ENCODE results near the gene ATAD2B. TPM values are rescaled to one million over a fixed set of nuclear protein-coding genes. Genes with fewer than 3 reads are reported as not detected.

ATAD2B gene
- polyA plus RNA-seq, 1 of the 3 experiments (the other 2 are of a cell fraction): 1.3 TPM

DNA sequence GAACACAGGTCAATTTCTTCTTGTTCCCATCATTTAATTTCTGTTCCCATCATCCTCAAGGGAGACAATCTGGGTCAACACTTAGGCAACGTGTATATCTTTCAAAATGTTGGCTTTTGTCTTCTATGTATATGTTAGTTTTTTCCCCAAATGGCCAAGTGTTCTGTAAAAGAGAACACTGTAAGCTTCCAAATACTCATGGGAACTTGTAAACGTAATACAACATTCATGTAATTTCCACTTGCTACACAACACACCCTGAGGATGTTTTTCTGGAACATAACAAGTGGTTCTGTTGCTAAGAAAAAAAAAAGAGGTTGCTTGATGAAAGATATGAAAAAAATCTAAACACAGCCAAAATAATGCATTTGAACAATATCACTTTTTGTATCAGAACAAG, 149.1 kb downstream of the ATAD2B start (continued):
- TF ChIP-seq, protein P1, sequence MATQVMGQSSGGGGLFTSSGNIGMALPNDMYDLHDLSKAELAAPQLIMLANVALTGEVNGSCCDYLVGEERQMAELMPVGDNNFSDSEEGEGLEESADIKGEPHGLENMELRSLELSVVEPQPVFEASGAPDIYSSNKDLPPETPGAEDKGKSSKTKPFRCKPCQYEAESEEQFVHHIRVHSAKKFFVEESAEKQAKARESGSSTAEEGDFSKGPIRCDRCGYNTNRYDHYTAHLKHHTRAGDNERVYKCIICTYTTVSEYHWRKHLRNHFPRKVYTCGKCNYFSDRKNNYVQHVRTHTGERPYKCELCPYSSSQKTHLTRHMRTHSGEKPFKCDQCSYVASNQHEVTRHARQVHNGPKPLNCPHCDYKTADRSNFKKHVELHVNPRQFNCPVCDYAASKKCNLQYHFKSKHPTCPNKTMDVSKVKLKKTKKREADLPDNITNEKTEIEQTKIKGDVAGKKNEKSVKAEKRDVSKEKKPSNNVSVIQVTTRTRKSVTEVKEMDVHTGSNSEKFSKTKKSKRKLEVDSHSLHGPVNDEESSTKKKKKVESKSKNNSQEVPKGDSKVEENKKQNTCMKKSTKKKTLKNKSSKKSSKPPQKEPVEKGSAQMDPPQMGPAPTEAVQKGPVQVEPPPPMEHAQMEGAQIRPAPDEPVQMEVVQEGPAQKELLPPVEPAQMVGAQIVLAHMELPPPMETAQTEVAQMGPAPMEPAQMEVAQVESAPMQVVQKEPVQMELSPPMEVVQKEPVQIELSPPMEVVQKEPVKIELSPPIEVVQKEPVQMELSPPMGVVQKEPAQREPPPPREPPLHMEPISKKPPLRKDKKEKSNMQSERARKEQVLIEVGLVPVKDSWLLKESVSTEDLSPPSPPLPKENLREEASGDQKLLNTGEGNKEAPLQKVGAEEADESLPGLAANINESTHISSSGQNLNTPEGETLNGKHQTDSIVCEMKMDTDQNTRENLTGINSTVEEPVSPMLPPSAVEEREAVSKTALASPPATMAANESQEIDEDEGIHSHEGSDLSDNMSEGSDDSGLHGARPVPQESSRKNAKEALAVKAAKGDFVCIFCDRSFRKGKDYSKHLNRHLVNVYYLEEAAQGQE (IDR thresholded peaks at IDR 0.05; ENCODE audit: low read depth, low read length): no peak
- no peak for TF ChIP-seq MEF2A (IDR thresholded peaks at IDR 0.05; ENCODE audit: borderline replicate concordance, low read depth)
- TF ChIP-seq NRF1 (IDR thresholded peaks at IDR 0.05; ENCODE audit: low read depth, low read length): no peak

DNA sequence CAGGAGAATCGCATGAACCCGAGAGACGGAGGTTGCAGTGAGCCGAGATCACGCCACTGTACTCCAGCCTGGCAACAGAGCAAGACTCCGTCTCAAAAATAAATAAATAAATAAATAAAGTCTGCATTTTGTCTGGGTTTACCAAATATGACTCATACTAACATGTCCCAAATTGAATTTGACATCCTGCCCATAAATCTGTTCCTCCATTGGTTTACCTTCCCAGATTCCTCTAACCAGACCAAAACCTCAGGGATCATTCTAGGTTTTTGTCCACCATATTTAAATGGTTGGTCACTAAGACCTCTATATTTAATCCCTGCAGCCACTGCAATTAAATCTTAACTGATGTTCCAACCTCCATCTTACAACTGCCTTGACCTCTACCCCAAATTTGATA, 150.9 kb downstream of the ATAD2B start:
- 96% methylated on average over 6 of the region's 6 CpGs for whole genome bisulfite sequencing (ENCODE audit: low lambda C conversion rate)
- CTCF ChIA-PET: no interaction called here
- no peak for DNase-seq

More for the DNA sequence above, 150.9 kb downstream of the ATAD2B start:
- H3K79me2 ChIP-seq (ENCODE audit: insufficient read depth): no peaks in the 10 kb centered on the region
- POLR2A ChIA-PET: no interaction called here
- no peaks in the 10 kb centered on the region; a peak in 2 of 4 replicates for H3K4me1 ChIP-seq (ENCODE audit: control insufficient read depth in 1 of 2, insufficient read depth in 2 of 2, low read depth in 1 of 2, low read length in 1 of 2)
- no peak overlapping the region for H3K9ac ChIP-seq
- TF ChIP-seq, protein P1 (IDR thresholded peaks at IDR 0.05; ENCODE audit: low read depth, low read length): no peak
- no peak for TF ChIP-seq GABPA (IDR thresholded peaks at IDR 0.05; ENCODE audit: low read depth)
- TF ChIP-seq EZH2phosphoT487 (IDR thresholded peaks at IDR 0.05; ENCODE audit: borderline replicate concordance, low read depth): no peak
- TF ChIP-seq, protein P2, sequence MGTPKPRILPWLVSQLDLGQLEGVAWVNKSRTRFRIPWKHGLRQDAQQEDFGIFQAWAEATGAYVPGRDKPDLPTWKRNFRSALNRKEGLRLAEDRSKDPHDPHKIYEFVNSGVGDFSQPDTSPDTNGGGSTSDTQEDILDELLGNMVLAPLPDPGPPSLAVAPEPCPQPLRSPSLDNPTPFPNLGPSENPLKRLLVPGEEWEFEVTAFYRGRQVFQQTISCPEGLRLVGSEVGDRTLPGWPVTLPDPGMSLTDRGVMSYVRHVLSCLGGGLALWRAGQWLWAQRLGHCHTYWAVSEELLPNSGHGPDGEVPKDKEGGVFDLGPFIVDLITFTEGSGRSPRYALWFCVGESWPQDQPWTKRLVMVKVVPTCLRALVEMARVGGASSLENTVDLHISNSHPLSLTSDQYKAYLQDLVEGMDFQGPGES (IDR thresholded peaks at IDR 0.05; ENCODE audit: low read depth, low read length): no peak
- TF ChIP-seq, protein P3, sequence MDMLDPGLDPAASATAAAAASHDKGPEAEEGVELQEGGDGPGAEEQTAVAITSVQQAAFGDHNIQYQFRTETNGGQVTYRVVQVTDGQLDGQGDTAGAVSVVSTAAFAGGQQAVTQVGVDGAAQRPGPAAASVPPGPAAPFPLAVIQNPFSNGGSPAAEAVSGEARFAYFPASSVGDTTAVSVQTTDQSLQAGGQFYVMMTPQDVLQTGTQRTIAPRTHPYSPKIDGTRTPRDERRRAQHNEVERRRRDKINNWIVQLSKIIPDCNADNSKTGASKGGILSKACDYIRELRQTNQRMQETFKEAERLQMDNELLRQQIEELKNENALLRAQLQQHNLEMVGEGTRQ (IDR thresholded peaks at IDR 0.05; ENCODE audit: borderline replicate concordance, low read depth, low read length): no peak
- no peak for TF ChIP-seq YY1 (IDR thresholded peaks at IDR 0.05; ENCODE audit: low read depth)
- TF ChIP-seq, protein P4, sequence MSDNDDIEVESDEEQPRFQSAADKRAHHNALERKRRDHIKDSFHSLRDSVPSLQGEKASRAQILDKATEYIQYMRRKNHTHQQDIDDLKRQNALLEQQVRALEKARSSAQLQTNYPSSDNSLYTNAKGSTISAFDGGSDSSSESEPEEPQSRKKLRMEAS (IDR thresholded peaks at IDR 0.05; ENCODE audit: low read depth): no peak
- TF ChIP-seq NRF1 (IDR thresholded peaks at IDR 0.05; ENCODE audit: low read depth, low read length): no peak
- TF ChIP-seq, protein P5, sequence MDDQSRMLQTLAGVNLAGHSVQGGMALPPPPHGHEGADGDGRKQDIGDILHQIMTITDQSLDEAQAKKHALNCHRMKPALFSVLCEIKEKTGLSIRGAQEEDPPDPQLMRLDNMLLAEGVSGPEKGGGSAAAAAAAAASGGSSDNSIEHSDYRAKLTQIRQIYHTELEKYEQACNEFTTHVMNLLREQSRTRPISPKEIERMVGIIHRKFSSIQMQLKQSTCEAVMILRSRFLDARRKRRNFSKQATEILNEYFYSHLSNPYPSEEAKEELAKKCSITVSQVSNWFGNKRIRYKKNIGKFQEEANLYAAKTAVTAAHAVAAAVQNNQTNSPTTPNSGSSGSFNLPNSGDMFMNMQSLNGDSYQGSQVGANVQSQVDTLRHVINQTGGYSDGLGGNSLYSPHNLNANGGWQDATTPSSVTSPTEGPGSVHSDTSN (IDR thresholded peaks at IDR 0.05): no peak
- TF ChIP-seq, protein P6, sequence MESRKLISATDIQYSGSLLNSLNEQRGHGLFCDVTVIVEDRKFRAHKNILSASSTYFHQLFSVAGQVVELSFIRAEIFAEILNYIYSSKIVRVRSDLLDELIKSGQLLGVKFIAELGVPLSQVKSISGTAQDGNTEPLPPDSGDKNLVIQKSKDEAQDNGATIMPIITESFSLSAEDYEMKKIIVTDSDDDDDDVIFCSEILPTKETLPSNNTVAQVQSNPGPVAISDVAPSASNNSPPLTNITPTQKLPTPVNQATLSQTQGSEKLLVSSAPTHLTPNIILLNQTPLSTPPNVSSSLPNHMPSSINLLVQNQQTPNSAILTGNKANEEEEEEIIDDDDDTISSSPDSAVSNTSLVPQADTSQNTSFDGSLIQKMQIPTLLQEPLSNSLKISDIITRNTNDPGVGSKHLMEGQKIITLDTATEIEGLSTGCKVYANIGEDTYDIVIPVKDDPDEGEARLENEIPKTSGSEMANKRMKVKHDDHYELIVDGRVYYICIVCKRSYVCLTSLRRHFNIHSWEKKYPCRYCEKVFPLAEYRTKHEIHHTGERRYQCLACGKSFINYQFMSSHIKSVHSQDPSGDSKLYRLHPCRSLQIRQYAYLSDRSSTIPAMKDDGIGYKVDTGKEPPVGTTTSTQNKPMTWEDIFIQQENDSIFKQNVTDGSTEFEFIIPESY (IDR thresholded peaks at IDR 0.05; ENCODE audit: borderline replicate concordance, low read depth): no peak
- TF ChIP-seq TEAD4 (IDR thresholded peaks at IDR 0.05; ENCODE audit: borderline replicate concordance, insufficient read depth): no peak
- no peak for TF ChIP-seq FOXM1 (IDR thresholded peaks at IDR 0.05; ENCODE audit: low read depth)
- no peak for TF ChIP-seq POLR2AphosphoS5 (IDR thresholded peaks at IDR 0.05; ENCODE audit: low read depth, low read length)
- TF ChIP-seq NFIC (IDR thresholded peaks at IDR 0.05; ENCODE audit: borderline replicate concordance): no peak
- TF ChIP-seq RFX5 (IDR thresholded peaks at IDR 0.05; ENCODE audit: low read length): no peak
- no peak for TF ChIP-seq SIN3A (IDR thresholded peaks at IDR 0.05; ENCODE audit: borderline replicate concordance, low read depth, low read length)
- H3K4me3 ChIP-seq (ENCODE audit: low read depth in 2 of 2, low read length in 1 of 2): no peak overlapping the region
- no peaks in the 10 kb centered on the region for H3K9me3 ChIP-seq
- H3K27me3 ChIP-seq (ENCODE audit: insufficient read depth): no peaks in the 10 kb centered on the region
- H4K20me1 ChIP-seq (ENCODE audit: insufficient read depth): no peaks in the 10 kb centered on the region
- peaks cover 7 to 39% of the 10 kb centered on the region in 2 experiments for H3K36me3 ChIP-seq (replicated peaks in 1 of 2; ENCODE audit: control insufficient read depth in 1 of 2, insufficient read depth in 2 of 2, low read length in 1 of 2)
- no peak overlapping the region for H2AFZ ChIP-seq (ENCODE audit: low read depth)
- H3K27ac ChIP-seq (ENCODE audit: low read depth in 2 of 2, low read length in 1 of 2): no peak overlapping the region
- no peaks in the 10 kb centered on the region for H3K9me2 ChIP-seq
- H3K4me2 ChIP-seq: no peak overlapping the region
- no peaks in the 10 kb centered on the region for H3F3A ChIP-seq (replicated peaks; ENCODE audit: insufficient read depth)
